ENCODE measurements around the gene C9. TPM values are rescaled to one million over a fixed set of nuclear protein-coding genes. Genes with fewer than 3 reads are reported as not detected.

Gene C9
- total and polyA plus RNA-seq, 3 experiments from 2014 or later: not detected

- H3K4me1 Mint-ChIP-seq: no peaks in the 10 kb centered on the region
- Histone ChIP-seq H3K27ac (ENCODE audit: low read depth, low read length) (no peak overlapping the region), H3K4me1 (ENCODE audit: insufficient read depth, low read length) (no peaks in the 10 kb centered on the region), H3K4me3 (ENCODE audit: low read length) (no peak overlapping the region), H3K36me3 (ENCODE audit: insufficient read depth, low read length) (no peaks in the 10 kb centered on the region), H3K9me3 (ENCODE audit: low read length) (no peaks in the 10 kb centered on the region), H3K27me3 (ENCODE audit: insufficient read depth, low read length, poor library complexity, severe bottlenecking) (no peaks in the 10 kb centered on the region)
- no peak overlapping the region for H3K4me3 Mint-ChIP-seq
- no peak overlapping the region for H3K27ac Mint-ChIP-seq
- ChIA-PET POLR2A (no interaction called here), CTCF (interaction anchor here (1.8 kb wide), 1 partner anchor 9 kb away, joined by 6 read pairs; no protein-coding TSS in a partner anchor)
- H3K36me3 Mint-ChIP-seq: no peaks in the 10 kb centered on the region
- DNase-seq: no peak
- peaks cover 4 to 30% of the 10 kb centered on the region in 2 donors for H3K27me3 Mint-ChIP-seq
- H3K9me3 Mint-ChIP-seq: no peaks in the 10 kb centered on the region
These were observed 20.0 kb upstream of the C9 start for GRCh38 chr5:39384271-39384670.

GRCh38 chr5:39381376-39381775 lies 17.1 kb upstream of the C9 start:
- Histone ChIP-seq H3K4me1 (ENCODE audit: insufficient read depth, low read length) (no peaks in the 10 kb centered on the region), H3K36me3 (ENCODE audit: insufficient read depth, low read length) (no peaks in the 10 kb centered on the region), H3K27me3 (ENCODE audit: insufficient read depth, low read length, poor library complexity, severe bottlenecking) (no peaks in the 10 kb centered on the region), H3K4me3 (ENCODE audit: low read length) (no peak overlapping the region), H3K9me3 (ENCODE audit: low read length) (no peaks in the 10 kb centered on the region), H3K27ac (ENCODE audit: low read depth, low read length) (no peak overlapping the region)
- no peaks in the 10 kb centered on the region for H3K36me3 Mint-ChIP-seq
- ChIA-PET CTCF (interaction anchor here (1.5 kb wide), 1 partner anchor 9 kb away, joined by 3 read pairs; no protein-coding TSS in a partner anchor), POLR2A (no interaction called here)
- H3K4me1 Mint-ChIP-seq: no peaks in the 10 kb centered on the region
- no peaks in the 10 kb centered on the region for H3K9me3 Mint-ChIP-seq
- H3K4me3 Mint-ChIP-seq: no peak overlapping the region
- DNase-seq: no peak
- no peak overlapping the region for H3K27ac Mint-ChIP-seq
- peaks cover 7 to 39% of the 10 kb centered on the region in 2 donors for H3K27me3 Mint-ChIP-seq

- H3K27me3 Mint-ChIP-seq: peaks cover 7 to 51% of the 10 kb centered on the region in 2 donors
- Histone ChIP-seq H3K4me1 (ENCODE audit: insufficient read depth, low read length) (no peaks in the 10 kb centered on the region), H3K9me3 (ENCODE audit: low read length) (no peaks in the 10 kb centered on the region), H3K4me3 (ENCODE audit: low read length) (no peak overlapping the region), H3K36me3 (ENCODE audit: insufficient read depth, low read length) (no peaks in the 10 kb centered on the region), H3K27me3 (ENCODE audit: insufficient read depth, low read length, poor library complexity, severe bottlenecking) (no peaks in the 10 kb centered on the region), H3K27ac (ENCODE audit: low read depth, low read length) (no peak overlapping the region)
- no peak for DNase-seq
- H3K27ac Mint-ChIP-seq: no peak overlapping the region
- no peaks in the 10 kb centered on the region for H3K36me3 Mint-ChIP-seq
- POLR2A ChIA-PET: no interaction called here
- CTCF ChIA-PET: interaction anchor here (0.9 to 1.4 kb wide), 2 partner anchors 26 to 168 kb away, joined by 3 read pairs; no protein-coding TSS in a partner anchor
- H3K4me1 Mint-ChIP-seq: no peaks in the 10 kb centered on the region
- H3K4me3 Mint-ChIP-seq: no peak overlapping the region
- H3K9me3 Mint-ChIP-seq: no peaks in the 10 kb centered on the region
These were observed 15.4 kb upstream of the C9 start for GRCh38 chr5:39379693-39380092.

GRCh38 chr5:39377613-39378012 lies 13.3 kb upstream of the C9 start:
- Histone ChIP-seq H3K4me3 (ENCODE audit: low read length) (no peak overlapping the region), H3K9me3 (ENCODE audit: low read length) (no peaks in the 10 kb centered on the region), H3K27ac (ENCODE audit: low read depth, low read length) (no peak overlapping the region), H3K27me3 (ENCODE audit: insufficient read depth, low read length, poor library complexity, severe bottlenecking) (no peaks in the 10 kb centered on the region), H3K36me3 (ENCODE audit: insufficient read depth, low read length) (no peaks in the 10 kb centered on the region), H3K4me1 (ENCODE audit: insufficient read depth, low read length) (no peaks in the 10 kb centered on the region)
- ChIA-PET CTCF (no interaction called here), POLR2A (no interaction called here)
- DNase-seq: no peak
- Mint-ChIP-seq H3K27me3 (peaks cover 7 to 40% of the 10 kb centered on the region in 2 donors), H3K4me1 (no peaks in the 10 kb centered on the region), H3K4me3 (no peak overlapping the region), H3K9me3 (no peaks in the 10 kb centered on the region), H3K27ac (no peak overlapping the region), H3K36me3 (no peaks in the 10 kb centered on the region)

- POLR2A ChIA-PET: no interaction called here
- DNase-seq: peak in 2 of 5 donors; percentile 5 to 6
These were observed 12.0 kb upstream of the C9 start for GRCh38 chr5:39376293-39376714.

GRCh38 chr5:39373791-39374190 lies 9.5 kb upstream of the C9 start:
- CTCF ChIA-PET: interaction anchor here (1.4 kb wide), 1 partner anchor 11 kb away, joined by 3 read pairs; no protein-coding TSS in a partner anchor
- POLR2A ChIA-PET: interaction anchor here (0.7 kb wide), 1 partner anchor 8 kb away, joined by 3 read pairs; no protein-coding TSS in a partner anchor

More at GRCh38 chr5:39376293-39376714, 12.0 kb upstream of the C9 start:
- H3K9me3 ChIP-seq (ENCODE audit: low read length): no peaks in the 10 kb centered on the region
- H3K27me3 ChIP-seq (ENCODE audit: insufficient read depth, low read length, poor library complexity, severe bottlenecking): no peaks in the 10 kb centered on the region
- CTCF ChIA-PET: interaction anchor here (0.8 to 1.8 kb wide), 11 partner anchors 9 to 171 kb away, joined by 3 to 7 read pairs (median 5); partner anchors contain the start of genes C9 and DAB2
- no peak overlapping the region for H3K4me3 ChIP-seq (ENCODE audit: low read length)
- peaks cover 0 to 3% (median 2%) of the 10 kb centered on the region in 3 donors for H3K4me1 Mint-ChIP-seq
- no peaks in the 10 kb centered on the region for H3K36me3 Mint-ChIP-seq
- peaks cover 7 to 28% of the 10 kb centered on the region in 2 donors for H3K27me3 Mint-ChIP-seq
- no peak overlapping the region for H3K27ac Mint-ChIP-seq
- H3K4me3 Mint-ChIP-seq: no peak overlapping the region
- H3K4me1 ChIP-seq (ENCODE audit: insufficient read depth, low read length): no peaks in the 10 kb centered on the region
- H3K36me3 ChIP-seq (ENCODE audit: insufficient read depth, low read length): no peaks in the 10 kb centered on the region
- H3K9me3 Mint-ChIP-seq: no peaks in the 10 kb centered on the region
- no peak overlapping the region for H3K27ac ChIP-seq (ENCODE audit: low read depth, low read length)

GRCh38 chr5:39371367-39371635 lies 7.0 kb upstream of the C9 start:
- Mint-ChIP-seq H3K27ac (no peak overlapping the region), H3K36me3 (no peaks in the 10 kb centered on the region), H3K4me1 (peaks cover 0 to 7% (median 7%) of the 10 kb centered on the region in 3 donors), H3K9me3 (no peaks in the 10 kb centered on the region), H3K27me3 (peaks cover 0 to 21% of the 10 kb centered on the region in 2 donors), H3K4me3 (no peak overlapping the region)
- ChIA-PET POLR2A (no interaction called here), CTCF (no interaction called here)
- no peak overlapping the region for H3K27ac ChIP-seq (ENCODE audit: low read depth, low read length)
- DNase-seq: no peak
- H3K27me3 ChIP-seq (ENCODE audit: insufficient read depth, low read length, poor library complexity, severe bottlenecking): no peaks in the 10 kb centered on the region
- H3K9me3 ChIP-seq (ENCODE audit: low read length): no peaks in the 10 kb centered on the region
- H3K4me3 ChIP-seq (ENCODE audit: low read length): no peak overlapping the region
- H3K4me1 ChIP-seq (ENCODE audit: insufficient read depth, low read length): no peaks in the 10 kb centered on the region
- H3K36me3 ChIP-seq (ENCODE audit: insufficient read depth, low read length): no peaks in the 10 kb centered on the region

More at GRCh38 chr5:39373791-39374190, 9.5 kb upstream of the C9 start:
- H3K4me1 ChIP-seq (ENCODE audit: insufficient read depth, low read length): no peaks in the 10 kb centered on the region
- Mint-ChIP-seq H3K4me1 (peaks cover 0 to 7% (median 7%) of the 10 kb centered on the region in 3 donors), H3K27ac (no peak overlapping the region), H3K9me3 (no peaks in the 10 kb centered on the region), H3K4me3 (no peak overlapping the region), H3K27me3 (peaks cover 3 to 24% of the 10 kb centered on the region in 2 donors), H3K36me3 (no peaks in the 10 kb centered on the region)
- DNase-seq: no peak
- no peak overlapping the region for H3K27ac ChIP-seq (ENCODE audit: low read depth, low read length)
- no peaks in the 10 kb centered on the region for H3K36me3 ChIP-seq (ENCODE audit: insufficient read depth, low read length)
- H3K27me3 ChIP-seq (ENCODE audit: insufficient read depth, low read length, poor library complexity, severe bottlenecking): no peaks in the 10 kb centered on the region
- H3K4me3 ChIP-seq (ENCODE audit: low read length): no peak overlapping the region
- H3K9me3 ChIP-seq (ENCODE audit: low read length): no peaks in the 10 kb centered on the region

GRCh38 chr5:39370555-39371366 lies 6.5 kb upstream of the C9 start:
- Mint-ChIP-seq H3K36me3 (no peaks in the 10 kb centered on the region), H3K27ac (no peak overlapping the region), H3K4me1 (peaks cover 0 to 7% (median 7%) of the 10 kb centered on the region in 3 donors), H3K4me3 (no peak overlapping the region), H3K9me3 (no peaks in the 10 kb centered on the region), H3K27me3 (peaks cover 0 to 18% of the 10 kb centered on the region in 2 donors)
- Histone ChIP-seq H3K9me3 (ENCODE audit: low read length) (no peaks in the 10 kb centered on the region), H3K4me3 (ENCODE audit: low read length) (no peak overlapping the region), H3K27me3 (ENCODE audit: insufficient read depth, low read length, poor library complexity, severe bottlenecking) (no peaks in the 10 kb centered on the region), H3K36me3 (ENCODE audit: insufficient read depth, low read length) (no peaks in the 10 kb centered on the region), H3K27ac (ENCODE audit: low read depth, low read length) (no peak overlapping the region), H3K4me1 (ENCODE audit: insufficient read depth, low read length) (no peaks in the 10 kb centered on the region)
- ChIA-PET CTCF (interaction anchor here (1.1 kb wide), 1 partner anchor 184 kb away, joined by 3 read pairs; no protein-coding TSS in a partner anchor), POLR2A (no interaction called here)
- no peak for DNase-seq

All from CD8-positive, alpha-beta memory T cell (primary cell).